ENCODE results near the gene MYT1. TPM values are rescaled to one million over a fixed set of nuclear protein-coding genes. Genes with fewer than 3 reads are reported as not detected.
A peak's percentile ranks its signal among the peaks of the same experiment; 100 is the strongest.

Gene MYT1
- total and polyA plus RNA-seq, 2 of the 8 experiments (the other 6 are each of a cell fraction or from before 2014, with no cell fraction given) = 0.63 to 2.0 TPM

DNA sequence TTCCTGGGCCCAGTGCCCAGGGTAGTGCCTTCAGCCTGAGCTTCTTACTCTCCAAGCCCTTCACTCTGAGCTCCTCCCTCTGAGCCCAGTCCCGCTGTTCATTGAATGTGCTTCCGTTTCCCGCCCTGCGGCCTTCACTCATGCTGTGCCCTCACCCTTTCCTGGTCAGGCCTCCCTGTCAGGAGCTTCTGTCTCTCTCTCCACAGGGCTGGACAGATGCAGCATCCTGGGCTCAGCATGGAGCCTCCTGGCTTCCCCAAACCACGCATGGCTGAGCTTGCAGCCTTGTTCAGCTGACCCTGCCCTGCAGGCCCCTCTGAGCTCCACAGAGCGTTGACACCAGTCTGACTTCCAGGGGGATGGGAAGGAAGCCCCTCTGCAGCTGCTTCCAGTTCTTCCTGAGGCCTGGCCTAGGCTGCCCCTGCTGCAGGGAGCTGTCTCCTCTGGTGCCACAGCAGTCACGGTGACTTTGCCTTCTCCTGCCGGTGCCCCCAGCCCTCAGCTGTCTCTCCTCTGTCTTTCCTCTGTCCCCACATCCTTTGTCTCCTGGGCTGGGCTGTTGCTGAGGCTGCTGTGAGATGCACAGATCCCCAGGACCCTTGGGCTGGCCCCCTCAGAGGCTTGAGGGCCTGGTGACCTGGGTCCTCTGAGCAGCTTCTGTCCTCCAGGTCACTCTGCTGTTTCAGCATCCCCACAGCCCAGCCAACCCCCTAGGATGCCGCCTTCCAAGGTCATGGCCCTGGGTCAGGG is 7.9 kb upstream of the MYT1 start:
- H3K4me1 ChIP-seq (replicated peaks in 1 of 4; ENCODE audit: control insufficient read depth in 3 of 4, insufficient read depth in 4 of 4, low read length in 3 of 4) = peaks cover 0 to 33% (median 23%) of the 10 kb centered on the region in 4 experiments; a peak in 6 of 7 replicates
- peak overlapping the region; percentile 86; the same call in 1 of the 2 replicates for H2AK5ac ChIP-seq (ENCODE audit: low read depth, low read length)
- POLR2A ChIA-PET (ENCODE audit: partially characterized antibody) = interaction anchor here (1.5 kb wide), 1 partner anchor 15 kb away, joined by 5 read pairs; no protein-coding TSS in a partner anchor
- no peak overlapping the region for H4K8ac ChIP-seq (ENCODE audit: extremely low read depth, insufficient read depth, low read length)
- peaks cover 7% of the 10 kb centered on the region; the same call in 1 of the 2 replicates for H3K23me2 ChIP-seq (ENCODE audit: low read depth, low read length)
- H2BK12ac ChIP-seq (ENCODE audit: low read depth, low read length) = peak overlapping the region; percentile 75; the same call in 1 of the 2 replicates
- TF ChIP-seq, protein P1, sequence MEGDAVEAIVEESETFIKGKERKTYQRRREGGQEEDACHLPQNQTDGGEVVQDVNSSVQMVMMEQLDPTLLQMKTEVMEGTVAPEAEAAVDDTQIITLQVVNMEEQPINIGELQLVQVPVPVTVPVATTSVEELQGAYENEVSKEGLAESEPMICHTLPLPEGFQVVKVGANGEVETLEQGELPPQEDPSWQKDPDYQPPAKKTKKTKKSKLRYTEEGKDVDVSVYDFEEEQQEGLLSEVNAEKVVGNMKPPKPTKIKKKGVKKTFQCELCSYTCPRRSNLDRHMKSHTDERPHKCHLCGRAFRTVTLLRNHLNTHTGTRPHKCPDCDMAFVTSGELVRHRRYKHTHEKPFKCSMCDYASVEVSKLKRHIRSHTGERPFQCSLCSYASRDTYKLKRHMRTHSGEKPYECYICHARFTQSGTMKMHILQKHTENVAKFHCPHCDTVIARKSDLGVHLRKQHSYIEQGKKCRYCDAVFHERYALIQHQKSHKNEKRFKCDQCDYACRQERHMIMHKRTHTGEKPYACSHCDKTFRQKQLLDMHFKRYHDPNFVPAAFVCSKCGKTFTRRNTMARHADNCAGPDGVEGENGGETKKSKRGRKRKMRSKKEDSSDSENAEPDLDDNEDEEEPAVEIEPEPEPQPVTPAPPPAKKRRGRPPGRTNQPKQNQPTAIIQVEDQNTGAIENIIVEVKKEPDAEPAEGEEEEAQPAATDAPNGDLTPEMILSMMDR (IDR thresholded peaks at IDR 0.05; ENCODE audit: control extremely low read depth in 1 of 3, insufficient read depth in 1 of 3, low read depth in 1 of 3, low read length in 3 of 3) = no peak
- TF ChIP-seq, protein P2, sequence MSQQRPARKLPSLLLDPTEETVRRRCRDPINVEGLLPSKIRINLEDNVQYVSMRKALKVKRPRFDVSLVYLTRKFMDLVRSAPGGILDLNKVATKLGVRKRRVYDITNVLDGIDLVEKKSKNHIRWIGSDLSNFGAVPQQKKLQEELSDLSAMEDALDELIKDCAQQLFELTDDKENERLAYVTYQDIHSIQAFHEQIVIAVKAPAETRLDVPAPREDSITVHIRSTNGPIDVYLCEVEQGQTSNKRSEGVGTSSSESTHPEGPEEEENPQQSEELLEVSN (IDR thresholded peaks at IDR 0.05) = peak; percentile 52; the same call in 1 of the 2 replicates
- H3K4me3 ChIP-seq (ENCODE audit: extremely low read depth in 1 of 4, insufficient read depth in 2 of 4, low read depth in 3 of 4, low read length in 4 of 4) = no peak overlapping the region
- H4K91ac ChIP-seq (replicated peaks; ENCODE audit: insufficient read length, low read length) = peak overlapping the region; percentile 54
- H3K27ac ChIP-seq (ENCODE audit: low read depth, low read length) = no peak overlapping the region
- H2BK15ac ChIP-seq (ENCODE audit: low read length) = 0 out of 2 replicates have a peak overlapping the region, but pooled peaks have one; percentile 16
- no peak overlapping the region for H3K56ac ChIP-seq (replicated peaks; ENCODE audit: insufficient read length, low read depth, low read length)
- H3K27me3 ChIP-seq (replicated peaks in 1 of 4; ENCODE audit: control insufficient read depth in 3 of 4, extremely low read depth in 1 of 4, insufficient read depth in 3 of 4, low read length in 3 of 4) = peaks cover 0 to 8% (median 7%) of the 10 kb centered on the region in 4 experiments; a peak in 5 of 7 replicates
- no peak for DNase-seq (ENCODE audit: low read depth in 1 of 2, low spot score in 2 of 2)
- peak overlapping the region; percentile 71; the same call in 1 of the 2 replicates for H2BK5ac ChIP-seq (ENCODE audit: low read depth, low read length)
- 82% methylated on average over 9 of the region's 9 CpGs; no CpG with 5 or more reads in 1 of the 2 experiments for WGBS, 2 experiments (ENCODE audit: extremely low coverage in 1 of 2, insufficient coverage in 1 of 2, insufficient read length in 1 of 2, insufficient replicate concordance in 2 of 2, low coverage in 1 of 2, low lambda C conversion rate in 2 of 2, missing lambda C conversion rate in 1 of 2)
- no peak overlapping the region for H2AFZ ChIP-seq (ENCODE audit: low read length)
- no peak for FAIRE-seq
- CTCF ChIA-PET (ENCODE audit: partially characterized antibody) = interaction anchor here (1.3 to 2.5 kb wide), 6 partner anchors 10 to 73 kb away, joined by 3 to 16 read pairs (median 6); partner anchors contain the start of gene LKAAEAR1
- H4K20me1 ChIP-seq (replicated peaks in 1 of 2; ENCODE audit: control insufficient read depth in 1 of 2, insufficient read depth in 2 of 2, low read length in 2 of 2) = peaks cover 0 to 7% of the 10 kb centered on the region in 2 experiments
- H3K4ac ChIP-seq (replicated peaks; ENCODE audit: insufficient read length, low read depth, low read length) = peak overlapping the region; percentile 29
- no peak overlapping the region for H3K4me2 ChIP-seq (ENCODE audit: insufficient read depth in 1 of 2, low read depth in 2 of 2, low read length in 2 of 2)
- no peak overlapping the region; the same call in 1 of the 2 replicates for H3K18ac ChIP-seq (ENCODE audit: extremely low read depth, low read length)
- H2BK120ac ChIP-seq (replicated peaks; ENCODE audit: low read depth, low read length) = no peak overlapping the region
- H3K79me2 ChIP-seq (ENCODE audit: control insufficient read depth in 1 of 2, insufficient read depth in 2 of 2, low read length in 2 of 2) = no peaks in the 10 kb centered on the region
- no peaks in the 10 kb centered on the region for H3K36me3 ChIP-seq (ENCODE audit: control insufficient read depth in 2 of 4, insufficient read depth in 4 of 4, low read length in 3 of 4)
- no peak overlapping the region for H3K14ac ChIP-seq (ENCODE audit: insufficient read length)
- H3K9me3 ChIP-seq (ENCODE audit: insufficient read depth in 2 of 2, low read depth in 1 of 2, low read length in 1 of 2) = no peaks in the 10 kb centered on the region
- H3K9ac ChIP-seq (replicated peaks in 1 of 4; ENCODE audit: extremely low read depth in 1 of 4, low read depth in 3 of 4, low read length in 3 of 4) = no peak overlapping the region; a peak in 2 of 7 replicates
- H3K79me1 ChIP-seq (ENCODE audit: low read depth, low read length) = no peaks in the 10 kb centered on the region
- no peak overlapping the region for H3K23ac ChIP-seq (ENCODE audit: insufficient read length)
- peak overlapping the region; percentile 30 for H4K5ac ChIP-seq (ENCODE audit: insufficient read length, low read depth, low read length)
- H2BK20ac ChIP-seq (ENCODE audit: low read length) = 0 out of 2 replicates have a peak overlapping the region, but pooled peaks have one; percentile 48

All from H1 (cell line).